ENCODE results near the gene OGN. TPM values are rescaled to one million over a fixed set of nuclear protein-coding genes. Genes with fewer than 3 reads are reported as not detected.

OGN gene
- total RNA-seq, 3 donors from 2014 or later, result 2.1 to 28.3 (median 6.6) TPM

DNA sequence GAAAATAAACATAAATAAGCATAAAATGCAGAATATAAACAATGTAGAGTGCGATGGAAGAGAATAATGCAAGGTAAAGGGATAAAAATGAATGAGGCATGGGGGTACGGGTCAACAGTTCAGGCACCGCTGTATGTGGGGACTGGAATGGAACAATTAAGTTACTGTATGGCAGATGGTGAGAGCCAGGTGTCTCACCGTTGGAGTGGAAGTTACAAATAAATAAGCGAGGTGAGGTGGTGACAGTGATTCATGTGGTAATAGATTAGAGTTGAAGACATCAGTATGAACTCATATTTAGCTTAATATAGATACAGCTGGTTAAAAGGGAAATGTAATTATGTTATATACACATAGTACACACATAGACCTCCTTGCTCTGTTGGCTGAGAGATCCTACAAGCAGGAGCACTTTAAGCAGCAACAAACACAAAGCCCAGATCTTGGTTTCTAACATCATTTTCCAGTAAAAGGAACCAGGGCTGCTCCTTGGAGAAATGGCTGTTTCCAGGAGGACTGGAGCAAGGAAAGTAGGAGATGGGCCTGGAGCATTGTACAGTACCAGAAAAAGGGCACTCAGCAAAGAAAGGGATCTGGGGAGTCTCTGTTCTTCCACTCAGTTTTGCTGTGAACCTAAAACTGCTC lies 22.2 kb upstream of the OGN start:
- no peak for DNase-seq
- intact Hi-C loops (cut with DNase I, micrococcal nuclease), result no loop called here
- TF ChIP-seq, protein P1, sequence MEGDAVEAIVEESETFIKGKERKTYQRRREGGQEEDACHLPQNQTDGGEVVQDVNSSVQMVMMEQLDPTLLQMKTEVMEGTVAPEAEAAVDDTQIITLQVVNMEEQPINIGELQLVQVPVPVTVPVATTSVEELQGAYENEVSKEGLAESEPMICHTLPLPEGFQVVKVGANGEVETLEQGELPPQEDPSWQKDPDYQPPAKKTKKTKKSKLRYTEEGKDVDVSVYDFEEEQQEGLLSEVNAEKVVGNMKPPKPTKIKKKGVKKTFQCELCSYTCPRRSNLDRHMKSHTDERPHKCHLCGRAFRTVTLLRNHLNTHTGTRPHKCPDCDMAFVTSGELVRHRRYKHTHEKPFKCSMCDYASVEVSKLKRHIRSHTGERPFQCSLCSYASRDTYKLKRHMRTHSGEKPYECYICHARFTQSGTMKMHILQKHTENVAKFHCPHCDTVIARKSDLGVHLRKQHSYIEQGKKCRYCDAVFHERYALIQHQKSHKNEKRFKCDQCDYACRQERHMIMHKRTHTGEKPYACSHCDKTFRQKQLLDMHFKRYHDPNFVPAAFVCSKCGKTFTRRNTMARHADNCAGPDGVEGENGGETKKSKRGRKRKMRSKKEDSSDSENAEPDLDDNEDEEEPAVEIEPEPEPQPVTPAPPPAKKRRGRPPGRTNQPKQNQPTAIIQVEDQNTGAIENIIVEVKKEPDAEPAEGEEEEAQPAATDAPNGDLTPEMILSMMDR (IDR thresholded peaks at IDR 0.05), result no peak

DNA sequence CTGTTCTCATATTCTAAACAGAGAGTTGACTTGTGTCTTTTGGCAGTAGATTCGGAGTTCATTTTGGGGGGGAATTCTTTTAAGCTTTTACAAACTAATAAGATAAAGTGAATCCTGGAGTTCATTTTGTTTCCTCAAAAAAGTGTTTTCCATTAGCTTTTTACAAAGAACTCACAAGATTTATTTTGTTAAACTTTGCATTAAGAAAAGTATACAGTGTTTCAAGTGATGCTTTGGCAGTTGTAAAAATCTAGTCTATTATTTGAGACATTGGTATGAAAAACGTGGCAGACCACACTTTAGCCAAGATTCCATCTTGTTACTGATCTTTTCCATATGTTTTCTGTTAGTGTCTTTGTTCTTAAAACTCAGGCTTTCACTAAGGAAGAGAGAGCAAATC lies 21.1 kb upstream of the OGN start:
- TF ChIP-seq, protein P1 (IDR thresholded peaks at IDR 0.05), result no peak
- H3K4me1 ChIP-seq (ENCODE audit: low read depth), result no peaks in the 10 kb centered on the region
- ATAC-seq, result no peak
- no peaks in the 10 kb centered on the region for H3K36me3 ChIP-seq (ENCODE audit: low read depth)
- DNase-seq, result no peak
- intact Hi-C loops (cut with DNase I, micrococcal nuclease), result no loop called here
- no peak overlapping the region for H3K4me3 ChIP-seq
- no peaks in the 10 kb centered on the region for H3K9me3 ChIP-seq

More for the DNA sequence above, 22.2 kb upstream of the OGN start:
- no peaks in the 10 kb centered on the region for H3K4me1 ChIP-seq (ENCODE audit: low read depth)
- H3K4me3 ChIP-seq, result no peak overlapping the region
- H3K36me3 ChIP-seq (ENCODE audit: low read depth), result no peaks in the 10 kb centered on the region
- no peaks in the 10 kb centered on the region for H3K9me3 ChIP-seq
- no peak for ATAC-seq

GRCh38 chr9:92424340-92424739 lies 20.0 kb upstream of the OGN start, which contains the start of gene OMD:
Gene OMD, minus strand, starts transcription at chr9:92424471. Its CDS starts 6,913 bp downstream, at chr9:92417558.
- TF ChIP-seq, protein P1 (IDR thresholded peaks at IDR 0.05), result no peak
- no peak within 1 kb of the TSS for H3K4me3 ChIP-seq
- H3K9me3 ChIP-seq, result no peaks in the 10 kb centered on the region
- no peaks in the 10 kb centered on the region for H3K36me3 ChIP-seq (ENCODE audit: low read depth)
- ATAC-seq, result no peak
- no peaks in the 10 kb centered on the region for H3K4me1 ChIP-seq (ENCODE audit: low read depth)
- intact Hi-C loops (cut with DNase I, micrococcal nuclease), result no loop called here
- no peak for DNase-seq

- Histone ChIP-seq H3K4me3 (no peak overlapping the region), H3K9me3 (no peaks in the 10 kb centered on the region), H3K4me1 (ENCODE audit: low read depth) (no peaks in the 10 kb centered on the region), H3K36me3 (ENCODE audit: low read depth) (no peaks in the 10 kb centered on the region)
- TF ChIP-seq, protein P1 (IDR thresholded peaks at IDR 0.05), result no peak
- intact Hi-C loops (cut with DNase I, micrococcal nuclease), result no loop called here
- ATAC-seq (no peak), DNase-seq (no peak)
Observed at GRCh38 chr9:92423612-92424011, 19.2 kb upstream of the OGN start.

GRCh38 chr9:92422611-92423338 lies 18.4 kb upstream of the OGN start:
- H3K4me1 ChIP-seq (ENCODE audit: low read depth), result no peaks in the 10 kb centered on the region
- no peak overlapping the region for H3K4me3 ChIP-seq
- TF ChIP-seq, protein P1 (IDR thresholded peaks at IDR 0.05), result no peak
- no peaks in the 10 kb centered on the region for H3K9me3 ChIP-seq
- intact Hi-C loops (cut with DNase I, micrococcal nuclease), result no loop called here
- H3K36me3 ChIP-seq (ENCODE audit: low read depth), result no peaks in the 10 kb centered on the region
- no peak for ATAC-seq
- DNase-seq, result no peak

Data from mucosa of descending colon (tissue), 3 donors.